ENCODE results near the gene C3orf20.

GRCh38 chr3:14787630-14788029 lies 112.7 kb downstream of the C3orf20 start:
- TF ChIP-seq CTCF (conservative IDR thresholded peaks at IDR 0.05; ENCODE audit: low read depth, low read length): no peak
- no peak for TF ChIP-seq MAFK (IDR thresholded peaks at IDR 0.05; ENCODE audit: low read depth, low read length)
- TF ChIP-seq SMC3 (IDR thresholded peaks at IDR 0.05; ENCODE audit: low read depth, low read length): no peak
- no peak for TF ChIP-seq RCOR1 (IDR thresholded peaks at IDR 0.05; ENCODE audit: insufficient replicate concordance, low read length)
